ENCODE measurements around the gene PCMT1. TPM values are rescaled to one million over a fixed set of nuclear protein-coding genes. Genes with fewer than 3 reads are reported as not detected.

PCMT1 gene
- total RNA-seq, 1 experiment from 2014 or later = 117 TPM

DNA sequence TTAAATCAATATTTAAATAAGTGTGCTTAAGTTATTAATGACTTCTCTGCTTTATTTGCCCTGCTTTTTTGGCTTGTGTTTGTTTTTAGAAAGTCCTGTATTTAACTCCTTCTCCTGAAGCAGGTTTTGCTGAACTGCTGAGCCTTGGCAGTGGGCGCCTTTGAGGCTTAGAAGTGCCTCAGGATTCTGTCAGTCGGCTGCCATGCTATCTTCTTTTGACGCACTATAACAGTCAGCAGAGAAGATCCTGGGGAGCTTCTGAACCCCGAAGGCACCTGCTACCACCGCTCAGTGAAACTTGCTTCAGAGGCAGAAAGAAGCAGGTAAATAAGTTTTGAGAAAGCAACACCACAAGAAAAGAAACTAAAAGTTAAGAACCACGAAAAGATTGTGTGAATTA lies 22.4 kb downstream of the PCMT1 start:
- ChIA-PET CTCF (interaction anchor here (0.6 to 1.0 kb wide), 4 partner anchors 11 to 225 kb away, joined by 3 to 4 read pairs (median 3); no protein-coding TSS in a partner anchor), POLR2A (interaction anchor here (1.0 kb wide), 1 partner anchor 23 kb away, joined by 5 read pairs; no protein-coding TSS in a partner anchor)
- Mint-ChIP-seq H3K4me3 (ENCODE audit: unreplicated experiment) (no peak overlapping the region), H3K27ac (ENCODE audit: low read depth, unreplicated experiment) (no peak overlapping the region), H3K36me3 (ENCODE audit: insufficient read depth, unreplicated experiment) (peaks cover 82% of the 10 kb centered on the region), H3K9me3 (ENCODE audit: unreplicated experiment) (no peaks in the 10 kb centered on the region), H3K27me3 (ENCODE audit: insufficient read depth, unreplicated experiment) (no peaks in the 10 kb centered on the region), H3K4me1 (ENCODE audit: insufficient read depth, unreplicated experiment) (peaks cover 11% of the 10 kb centered on the region)
- TF ChIP-seq, protein P1, sequence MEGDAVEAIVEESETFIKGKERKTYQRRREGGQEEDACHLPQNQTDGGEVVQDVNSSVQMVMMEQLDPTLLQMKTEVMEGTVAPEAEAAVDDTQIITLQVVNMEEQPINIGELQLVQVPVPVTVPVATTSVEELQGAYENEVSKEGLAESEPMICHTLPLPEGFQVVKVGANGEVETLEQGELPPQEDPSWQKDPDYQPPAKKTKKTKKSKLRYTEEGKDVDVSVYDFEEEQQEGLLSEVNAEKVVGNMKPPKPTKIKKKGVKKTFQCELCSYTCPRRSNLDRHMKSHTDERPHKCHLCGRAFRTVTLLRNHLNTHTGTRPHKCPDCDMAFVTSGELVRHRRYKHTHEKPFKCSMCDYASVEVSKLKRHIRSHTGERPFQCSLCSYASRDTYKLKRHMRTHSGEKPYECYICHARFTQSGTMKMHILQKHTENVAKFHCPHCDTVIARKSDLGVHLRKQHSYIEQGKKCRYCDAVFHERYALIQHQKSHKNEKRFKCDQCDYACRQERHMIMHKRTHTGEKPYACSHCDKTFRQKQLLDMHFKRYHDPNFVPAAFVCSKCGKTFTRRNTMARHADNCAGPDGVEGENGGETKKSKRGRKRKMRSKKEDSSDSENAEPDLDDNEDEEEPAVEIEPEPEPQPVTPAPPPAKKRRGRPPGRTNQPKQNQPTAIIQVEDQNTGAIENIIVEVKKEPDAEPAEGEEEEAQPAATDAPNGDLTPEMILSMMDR (IDR thresholded peaks at IDR 0.05; ENCODE audit: unreplicated experiment) = no peak
- no peak for DNase-seq (ENCODE audit: unreplicated experiment)
- BruUV-seq (replicated peaks) = no TSS peak
- intact Hi-C loops (cut with micrococcal nuclease) = no loop called here

DNA sequence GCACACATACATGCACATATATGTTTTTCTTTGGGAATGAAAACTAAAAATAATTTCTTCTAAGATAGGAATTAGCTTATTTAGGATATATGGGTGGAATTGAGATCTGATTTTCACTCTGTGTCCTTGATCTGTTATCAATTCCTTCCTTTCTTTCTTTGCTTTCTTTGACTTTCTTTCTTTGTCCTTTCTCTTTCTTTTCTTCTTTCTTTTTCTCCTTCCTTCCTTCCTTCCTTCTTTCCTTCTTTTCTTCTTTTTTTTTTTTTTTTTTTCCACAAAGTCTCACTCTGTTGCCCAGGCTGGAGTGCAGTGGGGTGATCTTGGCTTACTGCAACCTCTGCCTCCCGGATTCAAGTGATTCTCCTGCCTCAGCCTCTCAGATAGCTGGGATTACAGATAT lies 28.1 kb downstream of the PCMT1 start:
- Mint-ChIP-seq H3K36me3 (ENCODE audit: insufficient read depth, unreplicated experiment) (peaks cover 77% of the 10 kb centered on the region), H3K4me1 (ENCODE audit: insufficient read depth, unreplicated experiment) (peaks cover 5% of the 10 kb centered on the region), H3K9me3 (ENCODE audit: unreplicated experiment) (no peaks in the 10 kb centered on the region), H3K4me3 (ENCODE audit: unreplicated experiment) (no peak overlapping the region), H3K27ac (ENCODE audit: low read depth, unreplicated experiment) (peak overlapping the region; percentile 51), H3K27me3 (ENCODE audit: insufficient read depth, unreplicated experiment) (no peaks in the 10 kb centered on the region)
- CTCF ChIA-PET = no interaction called here
- BruUV-seq (replicated peaks) = no TSS peak
- POLR2A ChIA-PET = interaction anchor here (0.8 kb wide), 1 partner anchor 11 kb away, joined by 6 read pairs; no protein-coding TSS in a partner anchor
- DNase-seq (ENCODE audit: unreplicated experiment) = no peak
- intact Hi-C loops (cut with micrococcal nuclease) = no loop called here
- TF ChIP-seq, protein P1 (IDR thresholded peaks at IDR 0.05; ENCODE audit: unreplicated experiment) = no peak

DNA sequence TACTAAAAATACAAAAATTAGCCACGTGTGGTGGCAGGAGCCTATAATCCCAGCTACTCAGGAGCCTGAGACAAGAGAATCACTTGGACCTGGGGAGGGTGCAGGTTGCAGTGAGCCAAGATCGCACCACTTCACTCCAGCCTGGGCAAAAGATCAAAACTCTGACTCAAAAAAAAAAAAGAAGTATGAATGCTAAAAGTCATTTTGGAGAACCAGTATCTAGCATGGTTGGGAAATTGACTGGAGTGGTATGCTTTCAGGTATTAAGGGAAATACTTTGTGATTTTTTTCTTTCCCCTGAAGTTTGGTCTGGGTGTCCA lies 30.1 kb downstream of the PCMT1 start:
- Mint-ChIP-seq H3K4me1 (ENCODE audit: insufficient read depth, unreplicated experiment) (peaks cover 5% of the 10 kb centered on the region), H3K27me3 (ENCODE audit: insufficient read depth, unreplicated experiment) (no peaks in the 10 kb centered on the region), H3K9me3 (ENCODE audit: unreplicated experiment) (no peaks in the 10 kb centered on the region), H3K36me3 (ENCODE audit: insufficient read depth, unreplicated experiment) (peaks cover 72% of the 10 kb centered on the region), H3K4me3 (ENCODE audit: unreplicated experiment) (no peak overlapping the region), H3K27ac (ENCODE audit: low read depth, unreplicated experiment) (no peak overlapping the region)
- TF ChIP-seq, protein P1 (IDR thresholded peaks at IDR 0.05; ENCODE audit: unreplicated experiment) = no peak
- no peak for DNase-seq (ENCODE audit: unreplicated experiment)
- BruUV-seq (replicated peaks) = no TSS peak
- intact Hi-C loops (cut with micrococcal nuclease) = no loop called here
- ChIA-PET POLR2A (no interaction called here), CTCF (no interaction called here)

DNA sequence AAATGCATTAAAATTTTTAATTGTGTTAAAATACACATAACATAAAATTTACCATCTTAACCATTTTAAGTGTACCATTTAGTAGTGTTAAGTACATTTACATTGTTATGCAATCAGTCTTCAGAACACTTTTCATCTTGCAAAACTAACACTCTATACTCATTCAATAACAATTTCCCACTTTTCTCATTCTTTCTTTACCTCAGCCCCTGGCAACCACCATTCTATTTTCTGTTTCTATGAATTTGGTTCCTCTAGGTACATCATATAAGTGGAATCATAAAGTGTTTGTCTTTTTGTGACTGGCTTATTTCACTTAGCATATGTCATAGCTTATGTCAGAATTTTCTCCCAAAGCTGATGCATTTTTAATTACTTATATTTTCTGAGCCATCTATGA lies 32.2 kb downstream of the PCMT1 start:
- Mint-ChIP-seq H3K9me3 (ENCODE audit: unreplicated experiment) (no peaks in the 10 kb centered on the region), H3K4me1 (ENCODE audit: insufficient read depth, unreplicated experiment) (peaks cover 5% of the 10 kb centered on the region), H3K36me3 (ENCODE audit: insufficient read depth, unreplicated experiment) (peaks cover 50% of the 10 kb centered on the region), H3K4me3 (ENCODE audit: unreplicated experiment) (no peak overlapping the region), H3K27me3 (ENCODE audit: insufficient read depth, unreplicated experiment) (no peaks in the 10 kb centered on the region), H3K27ac (ENCODE audit: low read depth, unreplicated experiment) (no peak overlapping the region)
- POLR2A ChIA-PET = interaction anchor here (1.5 kb wide), 1 partner anchor 21 kb away, joined by 3 read pairs; no protein-coding TSS in a partner anchor
- intact Hi-C loops (cut with micrococcal nuclease) = no loop called here
- CTCF ChIA-PET = interaction anchor here (0.8 kb wide), 1 partner anchor 9 kb away, joined by 5 read pairs; no protein-coding TSS in a partner anchor
- TF ChIP-seq, protein P1 (IDR thresholded peaks at IDR 0.05; ENCODE audit: unreplicated experiment) = no peak
- no peak for DNase-seq (ENCODE audit: unreplicated experiment)
- BruUV-seq (replicated peaks) = no TSS peak
